Cardiac fibroblast (primary cell): ENCODE data around the gene GPHN.
A peak's percentile ranks its signal among the peaks of the same experiment; 100 is the strongest.

Source experiments
- DNase-seq, 2 donors: peaks; one replicate each; pipeline versions ENCODE4 v3.0.0 to v3.0.0-alpha.2; 2010; ENCODE audit warnings: low read depth in 2 of 2
- H3K4me3 ChIP-seq, 2 donors: replicated peaks in 1 of 2; 1 replicate in 1 of 2; 2 replicates in 1 of 2; pipeline ENCODE4 v1.5.1; 2011; ENCODE audit warnings: low read depth in 2 of 2, low read length in 2 of 2, mild to moderate bottlenecking in 2 of 2, moderate library complexity in 1 of 2
- CTCF ChIP-seq: IDR thresholded peaks from one replicate; pipeline ENCODE4 v1.5.1; 2011; ENCODE audit warnings: low read depth, mild to moderate bottlenecking, low read length, inconsistent platforms

The GPHN gene

GRCh38 chr14:66900719-66901118, 392.8 kb downstream of the GPHN start:
- DNase-seq, result no peak
- TF ChIP-seq CTCF, result no peak
- no peak overlapping the region for H3K4me3 ChIP-seq

- H3K4me3 ChIP-seq, result no peak overlapping the region
- TF ChIP-seq CTCF, result no peak
- peak in 1 of 2 donors; percentile 4 for DNase-seq
Measured at GRCh38 chr14:66910311-66910840, 402.4 kb downstream of the GPHN start.

GRCh38 chr14:66916421-66916820, 408.5 kb downstream of the GPHN start:
- no peak for TF ChIP-seq CTCF
- H3K4me3 ChIP-seq, result no peak overlapping the region
- no peak for DNase-seq

GRCh38 chr14:66918527-66918926, 410.6 kb downstream of the GPHN start:
- no peak for TF ChIP-seq CTCF
- no peak for DNase-seq
- H3K4me3 ChIP-seq, result no peak overlapping the region

- no peak for TF ChIP-seq CTCF
- peak; percentile 7 to 41 for DNase-seq
- no peak overlapping the region for H3K4me3 ChIP-seq
Measured at GRCh38 chr14:66920196-66920595, 412.2 kb downstream of the GPHN start.

DNA sequence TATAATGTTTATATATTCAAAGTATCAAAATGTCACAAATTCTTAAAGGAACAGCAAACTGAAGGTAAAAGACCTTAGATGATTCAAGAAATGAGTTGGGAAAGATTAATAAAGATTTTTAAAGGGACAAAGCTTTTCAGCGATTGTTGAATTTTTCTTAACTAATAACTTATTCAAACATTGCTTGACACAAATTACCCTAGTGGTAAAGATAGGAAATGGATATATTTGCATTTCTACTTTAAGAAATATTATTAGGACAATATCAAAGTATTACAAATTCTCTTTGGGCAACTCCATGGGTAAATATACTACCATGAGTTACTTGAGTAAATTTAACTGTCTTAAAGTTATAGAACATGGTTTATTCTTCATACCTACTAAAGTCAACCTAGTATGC, 415.3 kb downstream of the GPHN start:
- no peak overlapping the region for H3K4me3 ChIP-seq
- DNase-seq, result no peak
- TF ChIP-seq CTCF, result no peak

DNA sequence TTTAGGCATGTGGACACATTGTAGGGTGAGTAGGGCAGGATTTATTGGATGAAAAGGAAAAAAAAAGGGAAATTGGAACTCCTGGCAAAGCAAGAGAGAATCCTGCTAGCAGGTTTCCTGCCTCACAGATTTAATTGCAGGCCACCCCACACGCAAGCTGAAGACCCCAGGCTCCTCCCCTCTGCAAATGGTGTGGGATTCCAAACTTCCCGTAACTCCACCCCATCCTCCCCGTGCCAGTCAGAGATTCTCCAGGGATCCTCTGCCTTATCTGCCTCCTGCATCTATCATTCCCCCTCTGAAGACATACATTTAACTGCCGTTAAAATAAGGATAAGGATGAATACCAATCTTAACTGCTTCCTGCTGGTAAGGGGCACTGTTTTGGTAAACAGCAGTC, 431.5 kb downstream of the GPHN start:
- H3K4me3 ChIP-seq, result no peak overlapping the region
- DNase-seq, result no peak
- TF ChIP-seq CTCF, result no peak
